H9 (cell line): ENCODE data around the gene AQP12A. TPM values are rescaled to one million over a fixed set of nuclear protein-coding genes. Genes with fewer than 3 reads are reported as not detected.

Experiments used
- DNase-seq: peaks from one replicate; pipeline ENCODE4 v3.0.0-alpha.2; 2017
- H2AFZ ChIP-seq: one replicate; pipeline ENCODE4 v1.6.1; 2013; ENCODE audit warnings: mild to moderate bottlenecking, low read length, control low read depth, moderate library complexity
- H2AK5ac ChIP-seq: 2 replicates; pipeline ENCODE4 v1.6.1; 2013; ENCODE audit warnings: low read length, control low read depth, mixed read lengths; ENCODE audit not compliant: insufficient read length
- H2BK120ac ChIP-seq: one replicate; pipeline ENCODE4 v1.6.1; 2013; ENCODE audit warnings: low read depth, mild to moderate bottlenecking, low read length, control low read depth, inconsistent platforms; ENCODE audit not compliant: poor library complexity, severe bottlenecking
- H2BK12ac ChIP-seq: 2 replicates; pipeline ENCODE4 v1.6.1; 2013; ENCODE audit warnings: low read length, control low read depth, mixed read lengths, low read depth; ENCODE audit not compliant: insufficient read length
- H2BK15ac ChIP-seq: 2 replicates; pipeline ENCODE4 v1.6.1; 2013; ENCODE audit warnings: low read depth, low read length, control low read depth
- H2BK20ac ChIP-seq: one replicate; pipeline ENCODE4 v1.6.1; 2013; ENCODE audit warnings: low read depth, mild to moderate bottlenecking, low read length, control low read depth, inconsistent platforms; ENCODE audit not compliant: poor library complexity, severe bottlenecking
- H2BK5ac ChIP-seq: 2 replicates; pipeline ENCODE4 v1.6.1; 2013; ENCODE audit warnings: low read length, control low read depth, mixed read lengths; ENCODE audit not compliant: insufficient read length
- H3K14ac ChIP-seq: 2 replicates; pipeline ENCODE4 v1.6.1; 2013; ENCODE audit warnings: low read length, control low read depth; ENCODE audit not compliant: insufficient read depth
- H3K18ac ChIP-seq: 2 replicates; pipeline ENCODE4 v1.6.1; 2013; ENCODE audit warnings: low read depth, mild to moderate bottlenecking, mixed read lengths, low read length, control low read depth; ENCODE audit not compliant: insufficient read length
- H3K23ac ChIP-seq: 2 replicates; pipeline ENCODE4 v1.6.1; 2013; ENCODE audit warnings: low read length, control low read depth, mixed read lengths, low read depth; ENCODE audit not compliant: insufficient read length
- H3K23me2 ChIP-seq: 2 replicates; pipeline ENCODE4 v1.6.1; 2013; ENCODE audit warnings: low read depth, mild to moderate bottlenecking, mixed read lengths, low read length, control low read depth; ENCODE audit not compliant: insufficient read length, poor library complexity, severe bottlenecking
- H3K27ac ChIP-seq: 2 replicates; pipeline ENCODE4 v1.5.1; 2013; ENCODE audit warnings: low read length, control low read depth, mixed read lengths, low read depth; ENCODE audit not compliant: insufficient read length
- H3K27me3 ChIP-seq: 2 replicates; pipeline ENCODE4 v1.6.1; 2013; ENCODE audit warnings: low read length, control low read depth, inconsistent platforms; ENCODE audit not compliant: insufficient read depth
- H3K4ac ChIP-seq: 2 replicates; pipeline ENCODE4 v1.6.1; 2013; ENCODE audit warnings: low read depth, mild to moderate bottlenecking, control low read depth, inconsistent platforms, low read length, moderate library complexity
- H3K4me1 ChIP-seq: 2 replicates; pipeline ENCODE4 v1.6.1; 2013; ENCODE audit warnings: low read length, control low read depth, inconsistent platforms; ENCODE audit not compliant: insufficient read depth
- H3K4me2 ChIP-seq: 2 replicates; pipeline ENCODE4 v1.6.1; 2013; ENCODE audit warnings: low read length, control low read depth, mixed read lengths; ENCODE audit not compliant: insufficient read length, insufficient read depth
- H3K56ac ChIP-seq: 2 replicates; pipeline ENCODE4 v1.6.1; 2013; ENCODE audit warnings: low read depth, mild to moderate bottlenecking, mixed read lengths, low read length, control low read depth; ENCODE audit not compliant: insufficient read length
- H3K79me1 ChIP-seq: 2 replicates; pipeline ENCODE4 v1.6.1; 2013; ENCODE audit warnings: low read depth, mild to moderate bottlenecking, moderate library complexity, low read length, control low read depth, inconsistent platforms; ENCODE audit not compliant: insufficient read depth, poor library complexity, severe bottlenecking
- H3K79me2 ChIP-seq: 2 replicates; pipeline ENCODE4 v1.6.1; 2013; ENCODE audit warnings: low read length, control low read depth, inconsistent platforms; ENCODE audit not compliant: insufficient read depth
- H3K9ac ChIP-seq: 2 replicates; pipeline ENCODE4 v1.6.1; 2013; ENCODE audit warnings: low read length, control low read depth, mixed read lengths; ENCODE audit not compliant: insufficient read length; ENCODE audit errors: extremely low read depth
- H3K9me3 ChIP-seq: one replicate; pipeline ENCODE4 v1.6.1; 2013; ENCODE audit warnings: low read depth, low read length, inconsistent platforms; ENCODE audit not compliant: control insufficient read depth
- H3T11ph ChIP-seq: one replicate; pipeline ENCODE4 v1.6.1; 2013; ENCODE audit warnings: mild to moderate bottlenecking, low read length, control low read depth, inconsistent platforms
- H4K20me1 ChIP-seq: one replicate; pipeline ENCODE4 v1.6.1; 2013; ENCODE audit not compliant: control insufficient read depth, insufficient read length, insufficient read depth
- H4K5ac ChIP-seq: 2 replicates; pipeline ENCODE4 v1.6.1; 2013; ENCODE audit warnings: low read depth, mild to moderate bottlenecking, mixed read lengths, low read length, control low read depth; ENCODE audit not compliant: insufficient read length
- H4K8ac ChIP-seq: replicated peaks from 2 replicates; pipeline ENCODE4 v1.6.1; 2013; ENCODE audit warnings: low read length, control low read depth, mixed read lengths, low read depth; ENCODE audit not compliant: insufficient read length
- H4K91ac ChIP-seq: 2 replicates; pipeline ENCODE4 v1.6.1; 2013; ENCODE audit warnings: low read depth, mild to moderate bottlenecking, moderate library complexity, mixed read lengths, low read length, control low read depth; ENCODE audit not compliant: insufficient read length
- H3K27ac Mint-ChIP-seq, 3 experiments: 2 replicates in 2 of 3; 3 replicates in 1 of 3; pipeline ENCODE4 v1.8.0; 2020 to 2021; ENCODE audit warnings: mixed read lengths in 3 of 3, mild to moderate bottlenecking in 1 of 3, moderate library complexity in 1 of 3
- H3K27me3 Mint-ChIP-seq: 2 replicates; pipeline ENCODE4 v1.8.0; 2021; ENCODE audit warnings: low read depth, mild to moderate bottlenecking, moderate library complexity, mixed read lengths
- H3K36me3 Mint-ChIP-seq, 3 experiments: 2 replicates in 2 of 3; 3 replicates in 1 of 3; pipeline ENCODE4 v1.8.0; 2020 to 2021; ENCODE audit warnings: low read depth in 3 of 3, mixed read lengths in 3 of 3; ENCODE audit not compliant: insufficient read depth in 1 of 3
- H3K4me1 Mint-ChIP-seq, 2 experiments: 2 replicates each; pipeline ENCODE4 v1.8.0; 2020; ENCODE audit warnings: mixed read lengths in 2 of 2
- H3K4me3 Mint-ChIP-seq, 2 experiments: 2 replicates in 1 of 2; 3 replicates in 1 of 2; pipeline ENCODE4 v1.8.0; 2020 to 2021; ENCODE audit warnings: mild to moderate bottlenecking in 2 of 2, mixed read lengths in 2 of 2, moderate library complexity in 1 of 2
- H3K9me3 Mint-ChIP-seq, 2 experiments: 2 replicates in 1 of 2; 3 replicates in 1 of 2; pipeline ENCODE4 v1.8.0; 2020; ENCODE audit warnings: mild to moderate bottlenecking in 2 of 2, mixed read lengths in 2 of 2, moderate library complexity in 1 of 2
- CTCF ChIP-seq: fragments of 200-600 bp; sonication (generic); conservative IDR thresholded peaks from 3 replicates; pipeline ENCODE4 v1.8.0; 2021; ENCODE audit warnings: antibody characterized with exemption, mild to moderate bottlenecking
- WGBS: extraction: QIAGEN DNeasy Blood & Tissue Kit; methylation state at CpG from one replicate; pipeline ENCODE4 v1.1.7; 2013; ENCODE audit warnings: missing lambda C conversion rate, low lambda C conversion rate, mixed read lengths; ENCODE audit not compliant: insufficient read length; ENCODE audit errors: extremely low coverage; 5-methylcytosine and 5-hydroxymethylcytosine counted together
- total RNA-seq: library from RNA; stranded (reverse); gene quantifications from 2 replicates; pipeline ENCODE4 v1.2.1, GENCODE V29; 2021

The AQP12A gene
- total RNA-seq, 1 experiment from 2014 or later: not detected

DNA sequence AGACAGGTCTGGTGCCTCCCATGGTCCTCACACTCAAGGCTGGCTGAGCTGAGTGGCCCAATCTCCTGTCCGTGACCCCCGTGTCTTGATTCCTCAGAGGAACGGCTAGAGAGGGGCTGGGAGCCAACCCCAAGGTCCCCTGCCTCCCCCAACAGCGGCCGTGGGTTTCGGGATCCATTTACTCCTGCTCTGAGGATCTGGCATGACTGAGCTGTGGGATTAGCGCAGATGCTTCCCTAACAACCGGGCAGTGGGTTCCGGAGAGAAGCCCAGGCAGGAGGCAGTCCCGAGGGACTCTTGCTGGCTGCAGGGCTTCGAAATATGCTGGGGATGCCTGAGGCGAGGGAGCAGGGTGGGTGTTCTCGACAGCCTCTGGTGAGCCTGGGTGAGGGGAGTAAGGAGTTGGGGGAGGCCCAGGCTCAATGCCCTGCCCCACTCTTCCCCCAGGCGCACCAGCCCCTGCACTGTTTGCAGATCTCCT, 47.5 kb upstream of the AQP12A start:
- Histone ChIP-seq H3K56ac (no peak overlapping the region), H2BK12ac (no peak overlapping the region), H3T11ph (no peak overlapping the region), H3K79me1 (no peaks in the 10 kb centered on the region), H3K27ac (no peak overlapping the region), H2BK15ac (no peak overlapping the region), H3K79me2 (no peaks in the 10 kb centered on the region), H4K91ac (no peak overlapping the region), H3K23me2 (no peaks in the 10 kb centered on the region), H3K4ac (no peak overlapping the region), H3K14ac (no peak overlapping the region), H3K23ac (no peak overlapping the region), H4K5ac (no peak overlapping the region), H4K20me1 (no peaks in the 10 kb centered on the region), H2BK120ac (no peak overlapping the region), H2AFZ (no peak overlapping the region), H2BK20ac (no peak overlapping the region), H3K4me1 (no peaks in the 10 kb centered on the region), H2AK5ac (no peak overlapping the region), H4K8ac (no peak overlapping the region), H3K27me3 (no peaks in the 10 kb centered on the region), H3K9ac (no peak overlapping the region), H3K4me2 (no peak overlapping the region), H3K9me3 (no peaks in the 10 kb centered on the region), H2BK5ac (no peak overlapping the region), H3K18ac (no peak overlapping the region)
- no peaks in the 10 kb centered on the region for H3K36me3 Mint-ChIP-seq
- H3K4me1 Mint-ChIP-seq: peaks cover 8 to 12% of the 10 kb centered on the region in 2 experiments
- H3K9me3 Mint-ChIP-seq: no peaks in the 10 kb centered on the region; a peak in 3 of 5 replicates
- H3K4me3 Mint-ChIP-seq: no peak overlapping the region
- no CpG with 5 or more reads among the region's 14 CpGs for WGBS
- TF ChIP-seq CTCF: no peak
- H3K27me3 Mint-ChIP-seq: peaks cover 38% of the 10 kb centered on the region
- peak; percentile 24 for DNase-seq
- H3K27ac Mint-ChIP-seq: no peak overlapping the region
